K562 (cell line): ENCODE measurements around the gene PRDM15. TPM values are rescaled to one million over a fixed set of nuclear protein-coding genes. Genes with fewer than 3 reads are reported as not detected.

Experiments used
- CTBP1 ChIP-seq: fragments of 450-650 bp; IDR thresholded peaks from 2 replicates; pipeline ENCODE4 v1.6.1; 2016; ENCODE audit warnings: borderline replicate concordance
- KDM1A ChIP-seq, 2 experiments: fragments of 450-650 bp; IDR thresholded peaks; 2 replicates each; pipeline ENCODE4 v1.6.1; 2016; ENCODE audit warnings: mild to moderate bottlenecking in 2 of 2
- MCM5 ChIP-seq: fragments of 450-650 bp; IDR thresholded peaks from 2 replicates; pipeline ENCODE4 v1.6.1; 2016; ENCODE audit warnings: low read depth
- SNRNP70 ChIP-seq: fragments of 200-400 bp; formaldehyde crosslinking; optimal IDR thresholded peaks from 2 replicates; pipeline ENCODE3; 2017; ENCODE audit warnings: low read depth, low read length
- ZHX1 ChIP-seq: fragments of 150-350 bp; conservative IDR thresholded peaks from 2 replicates; pipeline ENCODE4 v1.6.1; 2014; ENCODE audit warnings: low read length
- ZNF436 ChIP-seq: fragments of 250-450, 450-650 bp; sonication (Bioruptor Pico); formaldehyde crosslinking; IDR thresholded peaks from 2 replicates; pipeline ENCODE4 v1.7.0; 2020; ENCODE audit warnings: mild to moderate bottlenecking
- ZNF507 ChIP-seq: conservative IDR thresholded peaks from 2 replicates; pipeline ENCODE4 v1.6.1; 2017; ENCODE audit warnings: missing genetic modification characterization, missing compliant biosample characterization
- ZNF639 ChIP-seq, 2 experiments: fragments of 200-800 bp in 1 of 2; sonication (Bioruptor generic) in 1 of 2; sonication (generic) in 1 of 2; formaldehyde crosslinking in 1 of 2; IDR thresholded peaks in 1 of 2; conservative IDR thresholded peaks in 1 of 2; 2 replicates each; pipeline versions ENCODE4 v1.5.0 to v1.6.1; 2016 to 2020; ENCODE audit warnings: missing compliant biosample characterization in 1 of 2, missing genetic modification characterization in 1 of 2, missing genetic modification reagents in 1 of 2
- polyA plus RNA-seq, 8 experiments: library from polyadenylated mRNA; depleted of rRNA in 4 of 8; stranded (reverse) in 5 of 8; unstranded in 3 of 8; fragments of >200 nt; fragmentation: Nextera tagmentation in 2 of 8; fragmentation: Illumina TruSeq in 1 of 8; extraction: Ambion mirVana in 2 of 8; extraction: Trizol in 1 of 8; gene quantifications; 2 replicates each; pipeline versions ENCODE4 v1.2.1 to v1.2.3, GENCODE V29; 2011 to 2014; ENCODE audit warnings: inconsistent platforms in 1 of 8, missing spikeins in 1 of 8
- total RNA-seq, 7 experiments: library from RNA; depleted of rRNA in 6 of 7; stranded (reverse); fragments of >200 nt in 6 of 7; fragmentation: Illumina TruSeq in 2 of 7; extraction: Trizol in 2 of 7; gene quantifications; 2 replicates each; pipeline versions ENCODE4 v1.2.1 to v1.2.3, GENCODE V29; 2011 to 2021; ENCODE audit warnings: low replicate concordance in 1 of 7
- TF ChIP-seq, protein P1 (sequence below): fragments of 450-650 bp; IDR thresholded peaks from 2 replicates; pipeline ENCODE4 v1.6.1; 2016; ENCODE audit warnings: low read depth
- TF ChIP-seq, protein P2 (sequence below): sonication (generic); formaldehyde crosslinking; IDR thresholded peaks from 2 replicates; pipeline ENCODE4 v1.9.0; 2022; ENCODE audit warnings: mild to moderate bottlenecking, missing genetic modification reagents

The PRDM15 gene
- total and polyA plus RNA-seq, 9 of the 15 experiments (the other 6 are each of a cell fraction or from before 2014, with no cell fraction given) = 0.93 to 9.2 (median 6.2) TPM

GRCh38 chr21:41894922-41895557 is 15.9 kb upstream of the PRDM15 start (continued):
- TF ChIP-seq, protein P1, sequence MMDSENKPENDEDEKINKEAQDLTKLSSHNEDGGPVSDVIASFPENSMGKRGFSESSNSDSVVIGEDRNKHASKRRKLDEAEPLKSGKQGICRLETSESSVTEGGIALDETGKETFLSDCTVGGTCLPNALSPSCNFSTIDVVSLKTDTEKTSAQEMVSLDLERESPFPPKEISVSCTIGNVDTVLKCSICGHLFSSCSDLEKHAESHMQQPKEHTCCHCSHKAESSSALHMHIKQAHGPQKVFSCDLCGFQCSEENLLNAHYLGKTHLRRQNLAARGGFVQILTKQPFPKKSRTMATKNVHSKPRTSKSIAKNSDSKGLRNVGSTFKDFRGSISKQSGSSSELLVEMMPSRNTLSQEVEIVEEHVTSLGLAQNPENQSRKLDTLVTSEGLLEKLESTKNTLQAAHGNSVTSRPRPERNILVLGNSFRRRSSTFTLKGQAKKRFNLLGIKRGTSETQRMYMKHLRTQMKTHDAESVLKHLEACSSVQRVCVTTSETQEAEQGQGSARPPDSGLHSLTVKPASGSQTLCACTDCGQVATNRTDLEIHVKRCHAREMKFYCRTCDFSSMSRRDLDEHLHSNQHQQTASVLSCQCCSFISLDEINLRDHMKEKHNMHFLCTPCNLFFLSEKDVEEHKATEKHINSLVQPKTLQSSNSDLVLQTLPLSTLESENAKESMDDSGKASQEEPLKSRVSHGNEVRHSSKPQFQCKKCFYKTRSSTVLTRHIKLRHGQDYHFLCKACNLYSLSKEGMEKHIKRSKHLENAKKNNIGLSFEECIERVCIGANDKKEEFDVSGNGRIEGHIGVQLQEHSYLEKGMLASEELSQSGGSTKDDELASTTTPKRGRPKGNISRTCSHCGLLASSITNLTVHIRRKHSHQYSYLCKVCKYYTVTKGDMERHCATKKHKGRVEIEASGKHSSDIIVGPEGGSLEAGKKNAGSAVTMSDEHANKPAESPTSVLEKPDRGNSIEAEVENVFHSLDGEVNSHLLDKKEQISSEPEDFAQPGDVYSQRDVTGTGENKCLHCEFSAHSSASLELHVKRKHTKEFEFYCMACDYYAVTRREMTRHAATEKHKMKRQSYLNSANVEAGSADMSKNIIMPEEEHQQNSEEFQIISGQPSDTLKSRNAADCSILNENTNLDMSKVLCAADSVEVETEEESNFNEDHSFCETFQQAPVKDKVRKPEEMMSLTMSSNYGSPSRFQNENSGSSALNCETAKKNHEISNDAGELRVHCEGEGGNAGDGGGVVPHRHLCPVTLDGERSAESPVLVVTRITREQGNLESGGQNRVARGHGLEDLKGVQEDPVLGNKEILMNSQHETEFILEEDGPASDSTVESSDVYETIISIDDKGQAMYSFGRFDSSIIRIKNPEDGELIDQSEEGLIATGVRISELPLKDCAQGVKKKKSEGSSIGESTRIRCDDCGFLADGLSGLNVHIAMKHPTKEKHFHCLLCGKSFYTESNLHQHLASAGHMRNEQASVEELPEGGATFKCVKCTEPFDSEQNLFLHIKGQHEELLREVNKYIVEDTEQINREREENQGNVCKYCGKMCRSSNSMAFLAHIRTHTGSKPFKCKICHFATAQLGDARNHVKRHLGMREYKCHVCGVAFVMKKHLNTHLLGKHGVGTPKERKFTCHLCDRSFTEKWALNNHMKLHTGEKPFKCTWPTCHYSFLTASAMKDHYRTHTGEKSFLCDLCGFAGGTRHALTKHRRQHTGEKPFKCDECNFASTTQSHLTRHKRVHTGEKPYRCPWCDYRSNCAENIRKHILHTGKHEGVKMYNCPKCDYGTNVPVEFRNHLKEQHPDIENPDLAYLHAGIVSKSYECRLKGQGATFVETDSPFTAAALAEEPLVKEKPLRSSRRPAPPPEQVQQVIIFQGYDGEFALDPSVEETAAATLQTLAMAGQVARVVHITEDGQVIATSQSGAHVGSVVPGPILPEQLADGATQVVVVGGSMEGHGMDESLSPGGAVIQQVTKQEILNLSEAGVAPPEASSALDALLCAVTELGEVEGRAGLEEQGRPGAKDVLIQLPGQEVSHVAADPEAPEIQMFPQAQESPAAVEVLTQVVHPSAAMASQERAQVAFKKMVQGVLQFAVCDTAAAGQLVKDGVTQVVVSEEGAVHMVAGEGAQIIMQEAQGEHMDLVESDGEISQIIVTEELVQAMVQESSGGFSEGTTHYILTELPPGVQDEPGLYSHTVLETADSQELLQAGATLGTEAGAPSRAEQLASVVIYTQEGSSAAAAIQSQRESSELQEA = no peak
- TF ChIP-seq KDM1A (IDR thresholded peaks at IDR 0.05) (peak; percentile 92 to 93), ZNF639 (CRISPR knock-in tag; conservative IDR thresholded peaks at IDR 0.05 in 1 of 2, IDR thresholded peaks at IDR 0.05 in 1 of 2) (peak in 1 of 2 experiments; percentile 66; a peak in 2 of 4 replicates), MCM5 (no peak), ZNF507 (tag) (no peak), SNRNP70 (no peak), ZHX1 (no peak), ZNF436 (CRISPR knock-in tag) (no peak), CTBP1 (peak; percentile 82)
- TF ChIP-seq, protein P2, sequence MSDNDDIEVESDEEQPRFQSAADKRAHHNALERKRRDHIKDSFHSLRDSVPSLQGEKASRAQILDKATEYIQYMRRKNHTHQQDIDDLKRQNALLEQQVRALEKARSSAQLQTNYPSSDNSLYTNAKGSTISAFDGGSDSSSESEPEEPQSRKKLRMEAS (CRISPR knock-in tag) = no peak
